CD4-positive, alpha-beta T cell treated with Interleukin-10 for 1 hour (primary cell): ENCODE data around the gene RFC5.
A peak's percentile ranks its signal among the peaks of the same experiment; 100 is the strongest.
"Not testable (repeated sequence)": the region's sequence is repeated elsewhere in the genome, so short reads cannot be mapped to it uniquely, and the experiment has no call there.

Experiments used
- DNase-seq: peaks from one replicate; pipeline ENCODE4 v3.0.0-alpha.2; 2020

Gene RFC5

DNA sequence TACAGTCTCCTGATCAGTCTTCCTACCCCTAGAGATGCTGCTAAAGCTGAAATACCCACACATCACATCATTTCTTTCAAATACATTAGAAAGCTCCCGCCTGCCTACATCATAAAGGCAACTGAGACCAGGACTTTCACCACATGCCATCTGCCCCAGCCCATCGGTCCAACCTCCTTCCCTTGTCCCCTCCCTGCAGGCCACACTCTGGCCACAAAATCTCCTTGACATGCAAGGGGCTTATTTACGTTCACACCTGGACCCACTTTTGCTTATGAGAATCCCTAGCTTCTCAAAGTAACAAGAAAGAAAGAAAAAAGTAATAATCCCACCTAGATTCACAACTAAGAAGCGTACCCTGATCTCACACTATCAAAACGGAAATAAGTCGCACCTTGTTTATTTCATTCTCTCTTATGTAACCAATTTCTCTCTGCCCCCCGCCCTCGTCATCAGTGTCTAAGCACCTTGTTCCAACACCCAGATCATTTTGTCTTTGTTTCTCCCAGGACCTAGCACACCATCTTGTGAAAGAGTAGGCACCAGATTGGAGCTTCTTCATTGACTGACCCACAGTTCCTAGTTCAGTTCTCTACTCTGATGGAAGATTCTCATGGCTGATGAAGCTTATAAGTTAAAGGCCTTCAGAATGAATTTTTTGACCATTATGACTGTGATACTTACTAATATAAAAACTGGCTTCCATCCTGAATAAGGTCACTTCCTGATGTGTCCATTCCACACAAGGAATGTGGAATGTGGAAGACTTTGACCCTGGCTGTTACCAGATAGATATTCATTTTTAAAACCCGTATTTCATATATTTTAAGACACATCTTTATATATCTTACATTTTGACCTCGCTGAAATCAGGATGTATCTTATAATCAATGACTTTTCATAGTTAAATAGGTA, 36.8 kb downstream of the RFC5 start:
- DNase-seq, result peak; percentile 56

DNA sequence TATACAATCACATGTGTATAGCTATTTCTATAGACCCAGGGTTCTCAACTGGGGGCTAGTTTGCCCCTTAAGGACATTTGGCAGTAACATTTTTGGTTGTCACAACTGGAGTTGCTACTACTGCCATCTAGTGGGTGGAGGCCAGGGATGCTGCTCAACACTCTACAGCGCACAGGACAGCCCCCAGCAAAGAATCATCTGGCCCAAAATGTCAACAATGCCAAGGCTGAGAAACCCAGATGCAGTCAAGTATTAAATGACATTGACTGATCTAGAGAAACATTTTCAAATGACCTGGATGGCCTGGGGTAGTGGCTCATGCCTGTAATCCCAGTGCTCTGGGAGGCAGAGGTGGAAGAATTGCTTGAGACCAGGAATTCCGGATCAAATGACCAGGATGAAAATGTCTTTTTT, 38.6 kb downstream of the RFC5 start:
- peak; percentile 85 for DNase-seq

DNA sequence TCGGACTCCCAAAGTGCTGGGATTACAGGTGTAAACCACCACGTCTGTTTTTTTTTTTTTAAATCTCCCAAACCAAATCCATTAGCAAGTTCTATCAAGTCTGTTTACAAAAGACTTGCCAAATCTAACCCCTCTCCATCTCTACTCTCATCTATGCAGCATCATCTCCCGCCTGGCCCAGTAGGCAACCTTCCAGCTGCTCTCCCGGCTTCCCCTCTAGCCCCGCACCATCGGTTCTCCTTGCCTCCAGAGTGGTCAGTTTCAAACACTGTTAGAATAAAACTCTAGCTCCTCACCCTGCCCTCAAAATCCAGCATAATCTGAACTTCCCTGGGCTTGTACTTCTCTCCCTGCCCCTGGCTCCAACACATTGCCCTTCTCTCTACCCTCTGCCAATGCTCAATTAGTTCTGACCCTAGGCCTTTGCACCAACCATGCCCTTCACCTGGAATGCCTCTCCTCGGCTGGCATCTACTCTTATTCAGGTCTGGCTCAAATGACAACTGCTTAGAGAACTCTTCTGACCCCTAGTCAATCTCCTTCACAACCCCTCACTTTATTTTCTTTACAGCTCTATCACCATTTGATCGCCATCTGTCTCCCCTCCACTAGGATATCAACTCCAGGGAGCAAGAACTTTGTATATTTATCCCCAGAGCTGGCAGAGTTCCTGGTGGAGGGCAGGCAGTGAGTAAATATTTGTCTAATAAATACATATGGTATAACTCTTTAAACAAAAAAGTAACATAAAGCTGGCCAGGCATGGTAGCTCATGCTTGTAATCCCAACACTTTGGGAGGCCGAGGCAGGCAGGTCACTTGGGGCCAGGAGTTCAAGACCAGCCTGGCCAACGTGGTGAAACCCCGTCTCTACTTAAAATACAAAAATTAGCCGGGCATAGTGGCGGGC, 39.6 kb downstream of the RFC5 start:
- no peak for DNase-seq

DNA sequence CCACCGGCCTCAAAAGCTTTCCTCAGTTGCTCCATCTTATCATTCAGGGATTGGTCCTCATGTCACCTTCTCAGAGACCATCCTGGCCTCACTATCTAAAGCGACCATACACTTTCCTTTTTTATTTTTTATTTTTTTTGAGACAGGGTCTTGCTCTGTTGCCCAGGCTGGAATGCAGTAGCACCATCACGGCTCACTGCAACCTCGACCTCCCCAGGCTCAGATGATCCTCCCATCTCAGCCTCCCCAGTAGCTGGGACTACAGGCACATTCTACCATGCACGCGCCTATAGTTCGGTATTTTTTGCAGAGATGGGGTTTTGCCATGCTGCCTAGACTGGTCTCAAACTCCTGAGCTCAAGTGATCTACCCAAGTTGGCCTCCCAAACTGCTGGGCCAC, 41.7 kb downstream of the RFC5 start:
- no peak for DNase-seq

DNA sequence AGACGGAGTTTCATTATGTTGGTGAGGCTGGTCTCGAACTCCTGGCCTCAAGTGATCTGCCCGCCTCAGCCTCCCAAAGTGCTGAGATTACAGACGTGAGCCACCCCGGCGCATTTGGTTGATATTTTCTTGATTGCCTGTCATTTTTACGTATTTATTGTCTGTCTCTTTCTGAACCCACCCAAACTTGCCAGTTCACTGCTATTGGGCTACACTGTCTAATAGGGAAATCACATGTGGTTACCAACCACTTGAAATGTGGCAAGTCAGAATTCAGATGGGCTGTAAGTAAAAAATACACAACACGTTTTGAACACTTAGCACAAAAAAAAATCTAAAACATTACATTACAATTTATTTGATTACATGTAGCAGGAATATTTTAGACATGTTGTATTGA, 42.4 kb downstream of the RFC5 start:
- peak; percentile 43 for DNase-seq

DNA sequence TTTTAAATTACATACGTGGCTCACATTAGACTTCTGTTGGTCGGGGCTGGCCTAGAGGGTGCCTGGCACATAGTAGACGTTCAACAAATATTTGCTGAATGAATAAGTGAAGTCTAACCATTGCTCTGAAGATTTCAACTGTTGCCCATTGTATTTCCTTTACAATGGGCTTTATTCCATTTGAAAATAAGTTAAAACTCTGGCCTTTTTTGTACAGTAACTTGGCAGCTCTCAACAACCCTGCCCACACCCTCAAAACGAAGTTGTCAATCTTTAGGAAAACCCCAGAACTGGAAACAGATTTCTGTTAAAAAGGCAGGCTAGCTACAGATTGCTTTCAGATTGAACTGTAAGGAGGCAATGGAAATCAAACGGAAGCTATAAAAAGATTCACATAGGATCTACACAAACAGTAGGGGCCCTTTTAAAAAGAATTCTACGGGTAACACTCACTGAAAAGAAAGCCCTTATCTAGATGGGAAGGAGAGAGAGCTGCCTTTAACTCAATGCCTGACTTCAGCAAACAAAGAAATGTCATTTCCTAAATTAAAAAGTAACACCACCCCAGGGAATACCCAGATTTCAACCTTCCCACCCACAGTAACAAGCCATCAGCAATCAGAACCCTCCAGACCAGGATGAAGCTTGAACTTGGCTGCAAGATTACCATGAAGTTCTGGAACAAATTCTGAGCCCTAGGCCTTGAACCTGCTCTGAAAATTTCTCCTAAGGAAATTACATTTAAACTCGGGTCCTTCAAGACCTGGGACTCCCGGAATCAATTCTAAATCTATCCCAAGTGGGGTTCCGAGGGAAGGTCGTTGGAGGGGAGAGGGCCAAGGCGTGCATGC, 43.1 kb downstream of the RFC5 start:
- DNase-seq, result peak; percentile 29

DNA sequence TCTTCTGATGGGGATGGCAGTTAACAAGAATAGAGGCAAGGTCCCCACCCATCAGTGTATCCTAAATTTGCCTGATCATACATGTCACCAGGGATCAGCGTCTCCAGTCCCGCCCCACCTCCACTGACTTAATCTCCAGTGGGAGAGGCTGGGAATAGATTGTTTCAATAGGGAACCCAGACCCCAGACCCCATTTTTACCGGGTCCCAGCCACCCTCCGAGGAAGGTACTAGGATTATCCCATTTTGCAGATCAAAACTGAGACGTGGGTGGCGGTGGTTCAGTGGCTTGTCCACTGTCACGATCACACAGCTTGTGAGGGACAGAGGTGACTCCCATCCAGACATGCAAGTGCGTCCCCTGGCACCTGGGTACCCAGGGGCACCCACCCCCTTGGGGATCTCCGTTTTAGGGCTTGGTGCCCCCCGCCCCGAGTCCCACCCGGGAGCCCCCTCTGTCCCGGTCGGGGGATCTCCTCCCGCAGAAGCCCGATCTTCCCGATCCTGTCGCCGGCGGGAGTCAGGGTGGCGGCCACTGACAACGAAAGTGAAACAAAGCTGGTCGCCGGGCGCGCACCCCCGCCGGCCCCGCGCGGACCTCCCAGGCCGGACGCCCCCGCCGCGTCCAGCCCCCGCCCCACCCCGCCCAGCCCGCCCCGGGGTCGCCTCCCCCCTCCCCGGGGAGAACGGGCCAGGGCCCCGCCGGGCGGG, 44.0 kb downstream of the RFC5 start:
- DNase-seq, result peak; percentile 39

DNA sequence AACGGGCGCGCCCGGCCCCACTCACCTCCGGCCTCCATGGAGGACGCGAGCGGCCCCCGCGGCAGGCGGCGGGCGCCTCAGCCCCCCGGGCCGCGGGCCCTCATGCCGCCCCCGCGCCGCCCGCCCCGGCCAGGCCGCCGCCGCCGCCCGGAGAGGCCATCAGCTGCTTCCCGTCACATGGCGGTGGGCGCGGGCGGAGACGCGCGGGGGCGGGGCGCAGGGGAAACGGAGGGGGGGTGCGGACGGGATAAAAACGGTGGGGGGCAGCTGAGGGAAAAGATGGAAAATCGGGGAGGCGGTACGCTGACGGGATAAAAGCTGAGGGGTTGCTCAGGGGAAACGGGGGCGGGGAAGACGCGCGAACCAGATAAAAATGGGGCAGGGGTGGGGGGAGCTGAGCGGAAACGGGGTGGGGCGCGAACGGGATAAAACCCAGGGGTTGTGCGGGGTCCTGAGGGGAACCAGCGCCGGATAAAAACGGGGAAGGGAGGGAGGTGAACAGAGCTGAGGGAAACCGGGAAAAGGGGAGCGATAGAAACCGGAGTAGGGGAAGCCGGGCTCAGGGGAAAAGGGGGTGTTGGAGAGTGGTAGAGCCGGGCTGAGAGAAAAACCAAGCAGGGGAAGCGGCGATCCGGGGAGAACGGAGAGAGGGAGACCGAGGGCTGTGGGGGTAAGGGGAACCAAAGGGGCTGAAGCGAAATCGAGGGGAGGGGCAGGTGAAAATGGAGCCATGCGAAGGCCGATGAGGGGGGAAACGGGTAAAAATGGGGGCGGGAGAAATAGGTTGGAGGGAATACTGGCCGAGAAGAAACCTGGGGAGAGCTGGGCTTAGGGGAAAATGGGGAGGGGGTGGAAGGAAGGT, 44.7 kb downstream of the RFC5 start, which contains the start of gene WSB2:
TSS of gene WSB2 (minus strand) at position 169 of the 862 bp plus-strand sequence. CDS start at position 38, 131 bp downstream.
- peak; percentile 60 for DNase-seq

DNA sequence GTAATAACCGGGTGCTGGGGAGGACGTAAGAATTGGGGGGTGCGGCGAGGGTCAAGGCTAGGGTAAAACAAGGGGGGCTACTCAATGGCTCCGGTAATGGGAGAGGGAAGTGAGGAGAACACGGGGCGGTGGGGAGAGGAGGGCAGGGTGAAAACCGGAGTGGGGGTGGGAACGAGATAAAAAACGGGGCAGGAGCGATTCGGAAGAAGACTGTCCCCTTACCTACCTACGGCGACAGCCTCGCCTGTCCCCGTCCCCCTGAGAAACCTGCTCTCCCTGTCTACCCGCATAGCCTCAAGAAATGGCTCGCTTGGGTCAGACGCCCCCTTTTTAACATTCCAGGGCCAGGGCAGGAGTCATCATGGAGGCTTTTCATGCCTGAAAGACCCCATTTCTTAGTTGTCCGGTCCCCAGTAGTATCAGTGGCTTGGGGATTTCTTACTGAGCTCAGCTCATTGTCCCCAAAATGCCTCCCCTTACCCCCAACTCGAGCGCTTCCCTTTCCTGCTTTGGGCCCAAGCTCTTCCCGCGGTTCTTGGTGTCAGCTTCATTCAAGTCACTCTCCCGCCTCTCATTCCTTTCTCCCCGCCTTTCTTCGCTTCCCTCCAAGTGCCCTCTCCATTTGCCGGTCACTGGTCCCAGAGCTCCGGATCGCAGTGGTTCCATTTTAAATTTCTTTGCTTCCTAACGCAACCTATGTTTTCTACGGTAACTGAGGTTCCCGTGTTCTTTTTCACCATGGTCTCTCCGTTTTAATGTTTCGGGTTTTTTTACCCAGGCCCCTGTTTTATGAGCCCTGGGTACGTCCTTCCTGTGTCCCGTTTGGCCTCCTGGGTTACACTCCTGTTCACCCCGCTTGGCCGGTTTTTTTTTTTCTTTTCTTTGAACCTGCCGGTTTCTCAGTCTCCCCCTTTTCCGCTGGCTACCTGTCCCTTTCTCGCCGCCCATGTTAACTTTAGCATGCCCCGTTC, 45.7 kb downstream of the RFC5 start:
- DNase-seq, result peak; percentile 15

DNA sequence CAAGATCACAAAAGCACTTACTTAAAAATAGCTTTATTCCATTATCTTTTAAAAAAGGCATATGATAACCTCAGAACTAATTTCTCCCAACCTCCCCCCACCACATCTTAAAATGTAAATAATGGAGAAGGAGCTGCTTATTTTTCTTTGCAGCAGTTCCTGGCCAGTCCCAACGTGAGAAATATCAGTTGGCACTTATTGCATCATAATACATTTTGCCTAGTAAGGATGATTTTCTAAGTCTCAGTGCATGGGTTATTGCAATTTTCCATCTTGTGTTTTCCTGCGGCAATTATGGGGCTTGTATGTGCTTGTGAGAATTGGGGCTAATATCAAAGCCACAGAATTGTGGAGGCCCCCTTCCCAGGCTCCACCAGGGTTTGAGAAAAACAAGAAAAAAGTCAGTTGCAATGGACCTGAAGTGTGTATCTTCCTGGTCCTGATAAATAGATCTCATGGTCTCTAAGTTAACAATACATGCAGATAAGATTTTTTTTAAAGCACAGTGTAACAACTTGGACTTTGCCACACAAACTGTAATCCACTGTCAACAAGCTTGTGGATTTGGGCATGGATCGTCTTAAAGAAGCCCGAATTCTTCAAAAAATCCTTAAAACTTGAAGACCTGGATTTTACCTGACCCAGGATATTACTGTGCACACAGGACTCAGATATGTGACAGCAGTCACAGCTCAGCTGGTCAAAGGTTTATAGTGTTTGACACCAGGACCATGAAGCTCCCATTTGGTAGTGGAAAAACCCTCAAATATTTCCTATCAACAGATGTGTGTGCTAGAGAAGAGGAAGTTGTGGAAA, 47.3 kb downstream of the RFC5 start:
- DNase-seq, result no peak

DNA sequence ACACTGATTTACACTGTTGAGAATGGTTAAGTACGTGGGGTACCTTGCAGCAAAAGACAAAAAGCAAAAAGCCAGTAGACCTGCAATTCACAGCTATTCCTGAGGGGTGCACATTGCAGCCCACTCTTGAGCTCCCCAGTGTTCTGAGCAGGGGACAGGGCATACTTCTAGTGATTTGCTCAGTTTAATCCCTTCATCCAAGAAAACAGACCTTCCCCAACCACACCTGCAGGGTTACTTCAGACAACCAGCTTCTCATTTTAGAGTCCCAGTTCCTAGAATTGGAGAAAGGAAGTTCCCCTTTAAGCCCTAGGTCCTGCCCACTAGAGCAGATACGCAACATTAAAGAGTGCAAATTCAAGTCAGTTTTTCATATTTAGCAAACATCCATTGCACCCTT, 48.1 kb downstream of the RFC5 start:
- peak; percentile 34 for DNase-seq

DNA sequence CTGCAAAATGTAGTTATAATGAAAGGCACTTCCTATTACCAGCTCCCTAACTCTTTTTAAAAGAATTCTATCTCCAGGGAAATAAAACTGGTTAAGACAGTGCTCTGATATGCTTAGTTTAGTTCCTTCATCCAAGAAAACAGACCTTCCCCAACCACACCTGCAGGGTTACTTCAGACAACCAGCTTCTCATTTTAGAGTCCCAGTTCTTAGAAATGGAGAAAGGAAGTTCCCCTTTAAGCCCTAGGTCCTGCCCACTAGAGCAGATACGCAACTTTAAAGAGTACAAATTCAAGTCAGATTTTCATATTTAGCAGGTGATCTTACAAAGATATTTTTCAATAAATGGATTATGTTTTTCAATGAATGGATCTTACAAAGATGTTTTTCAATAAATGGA, 48.9 kb downstream of the RFC5 start:
- DNase-seq, result no peak

DNA sequence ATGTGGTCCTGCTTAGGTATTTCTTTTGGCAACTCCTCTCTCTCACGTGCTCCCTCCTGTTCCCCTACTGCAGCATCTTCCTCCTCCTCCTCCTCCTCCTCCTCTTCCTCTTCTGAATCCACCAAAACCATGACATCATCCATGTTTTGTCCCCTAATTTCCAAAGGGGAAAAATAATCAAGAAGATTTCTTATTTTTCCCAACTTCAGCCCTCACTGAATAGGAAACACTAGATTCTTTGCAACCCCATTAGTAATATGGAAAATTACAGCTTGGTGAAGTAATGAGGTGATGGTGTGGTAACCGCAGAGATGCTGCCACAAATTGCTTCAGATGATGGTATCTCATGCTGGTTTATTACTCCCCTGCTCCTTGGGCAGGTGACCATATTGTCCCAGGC, 51.9 kb downstream of the RFC5 start:
- no peak for DNase-seq

DNA sequence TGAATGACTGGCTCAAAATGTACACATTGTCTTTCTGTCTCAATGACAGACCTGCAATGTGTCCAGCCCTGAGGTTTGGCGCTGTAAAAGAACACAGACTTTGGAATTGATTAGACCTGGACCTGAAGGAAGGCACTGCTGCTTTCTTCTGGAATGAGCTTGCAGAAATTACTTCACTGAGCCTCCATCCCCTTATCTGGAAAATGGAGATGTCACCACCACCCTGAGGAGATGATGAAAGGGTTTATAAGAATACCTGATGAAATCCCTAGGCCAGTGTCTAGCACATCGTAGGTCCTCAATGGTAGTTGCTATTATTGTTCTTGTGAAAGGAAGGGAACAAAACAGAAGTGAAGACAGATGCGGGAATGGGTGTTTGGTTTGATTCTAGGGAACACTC, 54.1 kb downstream of the RFC5 start:
- DNase-seq, result no peak

DNA sequence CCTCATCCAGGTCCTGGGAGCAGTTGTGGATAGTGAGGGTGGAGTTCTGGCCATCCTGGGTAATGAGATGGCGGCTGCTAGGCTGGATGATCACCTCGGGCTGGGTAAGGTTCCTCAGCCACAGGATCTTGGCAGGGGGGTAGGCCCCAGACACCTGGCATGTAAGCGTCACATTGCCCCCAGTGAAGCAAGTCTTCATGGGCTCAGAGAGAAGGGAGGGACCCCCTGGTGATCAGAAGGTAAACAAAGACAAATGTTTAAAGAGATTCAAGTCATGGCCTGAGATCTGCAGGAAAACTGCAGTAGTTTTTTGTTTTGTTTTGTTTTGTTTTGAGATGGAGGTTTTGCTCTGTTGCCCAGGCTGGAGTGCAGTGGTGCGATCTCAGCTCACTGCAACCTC, 57.3 kb downstream of the RFC5 start:
- no peak for DNase-seq

DNA sequence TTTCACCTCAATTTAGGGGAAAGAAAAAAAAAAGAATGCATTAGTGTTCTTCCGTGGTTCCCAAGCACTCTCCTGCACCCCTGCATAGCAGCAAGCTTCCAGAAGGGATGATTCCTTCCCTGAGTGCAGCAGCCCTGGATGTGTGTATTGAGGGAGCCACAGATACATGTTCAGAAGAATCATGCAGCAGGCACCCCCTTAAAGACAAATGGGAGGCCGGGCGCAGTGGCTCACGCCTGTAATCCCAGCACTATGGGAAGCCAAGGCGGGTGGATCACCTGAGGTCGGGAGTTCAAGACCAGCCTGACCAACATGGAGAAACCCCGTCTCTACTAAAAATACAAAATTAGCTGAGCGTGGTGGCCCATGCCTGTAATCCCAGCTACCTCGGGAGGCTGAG, 65.0 kb downstream of the RFC5 start:
- not testable (repeated sequence) for DNase-seq
